PFSK-1 (cell line): ENCODE results near the gene OGFOD3.

Experiments used
- POLR2AphosphoS5 ChIP-seq: IDR thresholded peaks from 2 replicates; pipeline ENCODE4 v1.6.1; 2012; ENCODE audit warnings: low read depth, mild to moderate bottlenecking, control low read depth, low read length, moderate library complexity
- SIN3A ChIP-seq: IDR thresholded peaks from 2 replicates; pipeline ENCODE4 v1.6.1; 2012; ENCODE audit warnings: mild to moderate bottlenecking, low read length, moderate library complexity, borderline replicate concordance; ENCODE audit not compliant: insufficient read depth

DNA sequence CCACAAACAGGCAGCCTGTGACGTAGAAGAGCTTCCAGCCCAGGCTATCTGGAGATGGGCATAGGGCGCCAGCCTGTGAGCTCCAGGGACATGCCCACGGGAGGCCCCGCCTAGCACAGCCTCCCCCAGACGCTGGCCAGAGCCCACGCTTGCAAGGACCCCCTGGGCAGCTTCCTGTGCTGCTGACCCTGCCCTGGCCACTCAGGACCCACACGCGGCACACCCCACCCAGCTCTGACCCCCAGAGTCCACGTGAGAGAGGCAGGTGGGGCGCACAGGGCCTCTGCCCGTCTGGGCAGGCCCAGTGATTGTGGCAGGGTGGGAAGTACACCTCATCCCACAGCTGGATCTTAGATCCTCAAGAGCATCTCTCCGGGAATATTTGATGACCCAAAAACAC lies 28.3 kb upstream of the OGFOD3 start:
- TF ChIP-seq POLR2AphosphoS5, result no peak
- TF ChIP-seq SIN3A, result no peak
